HG02981 (cell line): ENCODE data around the gene TMPRSS7.

Experiments used
- ATAC-seq: cut with Tn5 transposase; IDR thresholded peaks from one replicate; pipeline ENCODE4 v1.9.1; 2021; ENCODE audit warnings: mild to moderate bottlenecking, moderate library complexity; ENCODE audit not compliant: unreplicated experiment

TMPRSS7 gene, protein sequence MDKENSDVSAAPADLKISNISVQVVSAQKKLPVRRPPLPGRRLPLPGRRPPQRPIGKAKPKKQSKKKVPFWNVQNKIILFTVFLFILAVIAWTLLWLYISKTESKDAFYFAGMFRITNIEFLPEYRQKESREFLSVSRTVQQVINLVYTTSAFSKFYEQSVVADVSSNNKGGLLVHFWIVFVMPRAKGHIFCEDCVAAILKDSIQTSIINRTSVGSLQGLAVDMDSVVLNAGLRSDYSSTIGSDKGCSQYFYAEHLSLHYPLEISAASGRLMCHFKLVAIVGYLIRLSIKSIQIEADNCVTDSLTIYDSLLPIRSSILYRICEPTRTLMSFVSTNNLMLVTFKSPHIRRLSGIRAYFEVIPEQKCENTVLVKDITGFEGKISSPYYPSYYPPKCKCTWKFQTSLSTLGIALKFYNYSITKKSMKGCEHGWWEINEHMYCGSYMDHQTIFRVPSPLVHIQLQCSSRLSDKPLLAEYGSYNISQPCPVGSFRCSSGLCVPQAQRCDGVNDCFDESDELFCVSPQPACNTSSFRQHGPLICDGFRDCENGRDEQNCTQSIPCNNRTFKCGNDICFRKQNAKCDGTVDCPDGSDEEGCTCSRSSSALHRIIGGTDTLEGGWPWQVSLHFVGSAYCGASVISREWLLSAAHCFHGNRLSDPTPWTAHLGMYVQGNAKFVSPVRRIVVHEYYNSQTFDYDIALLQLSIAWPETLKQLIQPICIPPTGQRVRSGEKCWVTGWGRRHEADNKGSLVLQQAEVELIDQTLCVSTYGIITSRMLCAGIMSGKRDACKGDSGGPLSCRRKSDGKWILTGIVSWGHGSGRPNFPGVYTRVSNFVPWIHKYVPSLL

DNA sequence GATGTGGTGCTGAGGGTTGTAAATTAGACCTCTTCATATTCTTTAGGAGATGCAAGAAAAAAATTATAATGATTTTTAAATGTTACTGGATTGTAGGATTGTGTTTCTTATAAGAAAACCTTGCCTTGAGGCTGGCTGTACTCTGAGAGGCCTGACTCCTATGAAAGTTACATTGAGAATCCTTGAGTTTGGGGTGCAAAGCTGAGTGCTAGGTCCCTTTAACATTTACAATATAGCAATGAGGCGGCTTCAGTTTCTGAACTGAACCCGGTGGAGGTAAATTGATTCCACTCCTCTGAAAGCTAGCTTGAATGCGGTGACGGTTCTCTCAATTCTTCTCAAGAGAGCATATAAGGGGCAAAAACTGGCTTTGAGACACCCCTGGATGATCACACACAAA is at the start of gene TMPRSS7:
TSS of gene TMPRSS7 (plus strand) at position 301 of the 400 bp plus-strand sequence. CDS start 110 bp downstream, outside the sequence.
- no peak for ATAC-seq

- no peak for ATAC-seq
These were observed 47.7 kb upstream of the TMPRSS7 start for GRCh38 chr3:111986800-111987199.

DNA sequence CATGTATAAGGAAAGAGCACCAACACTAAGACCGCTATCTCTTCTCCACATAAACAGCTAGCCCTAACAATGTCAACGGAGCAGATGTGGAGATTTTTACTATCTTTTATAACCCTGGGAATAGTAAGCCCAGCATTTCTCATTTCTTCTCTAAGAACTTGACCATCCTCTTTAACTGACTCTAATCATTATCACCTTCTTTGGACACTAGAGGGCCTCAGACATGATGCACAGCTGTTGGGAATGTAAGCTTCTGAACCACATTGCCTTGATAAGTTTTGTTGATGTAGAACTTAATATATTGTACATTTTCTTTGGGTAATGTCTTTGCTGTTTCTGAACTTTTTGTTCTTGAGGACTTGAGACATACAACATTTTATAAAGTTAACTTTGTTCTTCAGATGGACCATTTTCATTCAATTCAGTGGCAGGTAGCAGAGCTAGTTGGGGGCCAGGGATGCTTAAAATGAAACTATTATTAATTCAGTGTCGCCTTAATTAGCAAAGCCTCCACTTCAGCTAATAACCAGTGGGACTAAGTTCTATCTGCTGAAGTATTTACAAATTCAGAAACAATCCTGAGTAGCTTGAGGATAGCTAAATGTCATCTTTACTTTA is 45.4 kb upstream of the TMPRSS7 start:
- ATAC-seq = peak; percentile 94

- ATAC-seq = no peak
These were observed 41.5 kb upstream of the TMPRSS7 start for GRCh38 chr3:111993038-111993437.

DNA sequence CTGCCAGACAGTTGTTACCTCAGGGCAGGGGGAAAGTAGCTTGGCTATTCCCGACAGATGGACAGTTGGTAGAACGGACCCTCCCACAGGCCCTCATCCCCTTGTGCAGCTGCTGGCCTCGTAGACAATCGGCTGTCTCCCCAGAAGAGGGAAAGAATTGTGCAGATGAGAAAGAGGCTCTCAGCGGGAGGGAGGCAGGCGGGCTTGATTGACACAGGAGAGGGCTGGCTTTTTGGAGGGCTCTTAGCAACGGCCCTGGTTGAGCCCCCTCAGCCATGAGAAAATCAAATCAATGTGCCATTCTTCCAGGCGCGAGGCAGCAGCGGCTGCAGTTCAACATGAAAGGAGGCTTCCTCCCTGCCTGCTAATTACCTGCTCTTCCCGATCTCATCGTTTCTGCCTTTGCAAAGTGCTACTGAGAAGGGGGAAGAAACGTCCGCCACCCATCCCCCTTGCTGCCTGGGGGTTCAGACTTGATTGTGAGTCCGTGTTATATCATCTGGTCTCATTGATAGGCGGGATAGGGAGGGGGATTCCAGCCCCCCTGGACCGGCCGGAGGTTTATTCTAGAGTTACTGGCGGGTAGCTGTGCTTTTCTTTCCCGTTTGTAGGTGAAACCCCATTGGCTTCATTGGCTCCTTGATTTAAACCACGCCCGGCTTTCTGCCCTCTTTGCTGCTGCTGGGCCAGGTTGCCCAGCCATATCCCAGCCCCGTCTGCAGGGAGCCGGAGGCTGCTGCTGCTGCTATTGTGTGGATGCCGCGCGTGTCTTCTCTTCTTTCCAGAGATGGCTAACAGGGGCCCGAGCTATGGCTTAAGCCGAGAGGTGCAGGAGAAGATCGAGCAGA is 35.7 kb upstream of the TMPRSS7 start, which contains the start of gene TAGLN3:
TSS of gene TAGLN3 (plus strand) at position 287 of the 848 bp plus-strand sequence. CDS start at position 788, 501 bp downstream.
- ATAC-seq = peak; percentile 41

DNA sequence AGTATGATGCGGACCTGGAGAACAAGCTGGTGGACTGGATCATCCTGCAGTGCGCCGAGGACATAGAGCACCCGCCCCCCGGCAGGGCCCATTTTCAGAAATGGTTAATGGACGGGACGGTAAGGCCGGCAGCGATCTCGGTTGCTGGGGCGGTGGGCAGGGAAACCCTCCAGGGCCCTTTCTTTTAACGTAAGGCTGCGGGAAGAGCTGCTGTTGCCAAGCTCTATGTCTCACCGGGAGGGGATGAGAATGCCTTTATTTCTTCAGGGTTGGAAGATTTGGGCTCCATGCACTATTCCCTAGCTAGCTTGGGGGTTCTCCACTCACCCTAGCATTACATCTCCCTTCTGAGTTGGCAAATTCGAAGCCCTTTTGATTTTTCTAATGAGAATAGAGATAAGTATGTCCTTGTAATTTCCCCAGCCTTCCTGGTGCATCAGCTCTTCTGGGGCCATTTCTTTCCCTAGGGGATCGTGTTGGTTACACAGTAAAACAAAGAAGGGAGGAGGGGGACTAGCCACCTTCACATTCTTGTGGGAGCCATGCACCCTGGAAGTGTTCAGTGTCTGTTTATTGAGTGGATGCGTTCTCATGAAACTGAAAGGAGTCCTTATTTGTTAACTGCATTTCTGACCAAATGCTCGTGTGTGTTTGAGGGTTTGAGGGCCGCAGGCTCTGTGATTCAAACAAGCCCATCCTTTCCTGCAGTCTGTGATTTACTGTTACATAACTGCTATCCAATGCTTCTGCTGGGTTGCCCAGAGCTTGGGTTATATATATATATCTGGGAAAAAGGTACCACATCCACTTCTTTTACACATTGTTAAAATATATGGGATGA is 34.8 kb upstream of the TMPRSS7 start:
- ATAC-seq = no peak

DNA sequence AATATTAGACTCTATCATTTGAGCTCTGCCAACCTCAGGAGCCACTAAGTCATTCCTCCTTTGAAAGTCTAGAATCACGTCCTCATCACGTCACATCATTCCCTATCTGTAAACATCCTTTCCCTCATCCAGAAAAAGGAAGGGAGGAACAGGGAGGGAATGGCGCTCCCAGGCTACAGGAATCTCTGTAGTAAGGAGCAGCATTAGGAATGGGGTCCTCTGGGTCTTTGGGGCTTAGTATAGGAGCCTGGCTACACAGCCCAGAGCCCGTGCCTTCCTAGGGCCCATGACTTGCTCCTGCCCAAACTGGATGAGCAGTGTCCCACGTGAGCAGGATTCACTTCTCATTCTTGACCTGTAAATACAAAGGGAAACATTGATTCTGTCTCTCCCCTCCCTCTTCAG is 34.2 kb upstream of the TMPRSS7 start:
- no peak for ATAC-seq

GRCh38 chr3:112000966-112001365 is 33.6 kb upstream of the TMPRSS7 start:
- ATAC-seq = no peak

DNA sequence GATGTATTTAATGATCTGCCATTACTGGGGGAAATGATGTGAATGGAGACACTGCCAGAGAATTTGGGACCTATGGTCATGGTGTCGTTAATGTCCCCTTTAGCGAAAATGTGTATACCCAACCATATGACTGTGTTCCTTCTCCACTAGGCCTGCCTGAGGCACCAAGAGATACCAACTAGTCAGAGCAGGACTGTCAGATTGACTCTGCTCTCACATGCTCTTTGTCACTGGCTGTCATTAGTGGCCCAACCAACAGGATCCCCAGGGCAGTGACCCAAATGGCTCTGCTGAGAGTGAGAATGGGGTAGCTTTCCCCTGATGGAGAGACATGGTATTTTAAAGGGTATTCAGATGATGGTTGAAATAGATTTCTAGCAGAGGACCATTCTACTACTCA is 33.0 kb upstream of the TMPRSS7 start:
- no peak for ATAC-seq

DNA sequence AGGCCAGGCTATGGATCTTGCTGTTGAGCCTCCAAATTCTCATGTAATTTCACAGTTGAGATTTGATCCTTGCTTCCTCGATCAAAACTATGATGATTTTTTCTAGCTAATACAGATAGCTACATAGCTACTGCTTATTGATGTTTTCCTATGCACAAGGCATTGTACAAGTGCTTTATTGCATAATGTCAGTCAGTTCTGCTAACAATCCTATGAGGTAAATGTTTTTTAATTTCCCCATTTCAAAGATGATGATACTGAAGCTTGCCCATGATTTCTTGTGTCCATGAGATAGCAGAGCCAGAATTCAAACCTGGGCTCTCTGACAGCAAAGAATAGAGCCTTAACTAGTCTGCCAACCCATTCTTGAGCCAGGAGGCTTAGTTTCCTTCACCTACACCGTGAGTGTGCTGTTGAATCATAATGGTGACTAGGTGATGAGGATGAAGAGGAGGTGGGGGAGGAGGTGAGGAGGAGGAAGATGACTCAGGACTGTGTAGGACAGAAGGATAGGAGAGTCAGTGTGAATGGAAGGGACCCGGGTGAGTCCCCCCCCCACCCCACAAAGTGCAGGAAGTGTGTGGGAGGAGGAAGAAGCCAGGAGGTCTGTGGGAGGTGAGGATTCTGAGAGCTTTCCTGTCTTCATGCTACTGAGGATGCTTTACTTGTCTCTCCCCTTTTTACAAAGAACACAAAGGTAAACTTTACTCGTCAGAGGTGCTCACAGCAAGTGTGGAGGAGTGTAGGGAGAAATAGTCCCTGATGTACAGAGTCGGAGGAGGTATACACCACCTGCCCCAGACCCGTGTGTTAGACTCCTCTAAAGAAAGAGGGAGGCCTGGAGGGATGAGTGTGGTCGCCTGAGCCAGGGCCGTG is 32.2 kb upstream of the TMPRSS7 start:
- no peak for ATAC-seq

- no peak for ATAC-seq
These were observed 31.0 kb upstream of the TMPRSS7 start for GRCh38 chr3:112003321-112004080.

- no peak for ATAC-seq
These were observed 30.3 kb upstream of the TMPRSS7 start for GRCh38 chr3:112004187-112004586.

DNA sequence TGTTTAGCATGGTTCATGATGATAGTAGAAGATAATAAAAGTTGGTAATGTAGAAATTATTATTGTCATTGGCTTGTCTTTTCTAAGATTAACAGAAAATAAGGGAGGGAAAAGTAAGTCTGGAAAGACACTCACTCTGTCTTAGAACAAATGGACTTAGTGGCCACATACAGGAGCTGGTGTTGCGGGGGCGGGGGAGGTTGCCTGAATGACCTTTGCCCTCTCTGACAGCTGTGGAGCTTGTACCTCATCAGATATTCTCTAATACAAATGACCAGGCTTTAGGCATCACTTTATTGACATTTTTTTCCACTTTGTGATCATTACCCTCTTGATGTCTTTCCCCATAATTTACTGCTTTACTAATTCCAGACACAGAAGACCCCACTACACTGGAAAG is 29.9 kb upstream of the TMPRSS7 start:
- no peak for ATAC-seq

- ATAC-seq = no peak
These were observed 29.4 kb upstream of the TMPRSS7 start for GRCh38 chr3:112005091-112005672.

- ATAC-seq = no peak
These were observed 26.9 kb upstream of the TMPRSS7 start for GRCh38 chr3:112007633-112008032.

DNA sequence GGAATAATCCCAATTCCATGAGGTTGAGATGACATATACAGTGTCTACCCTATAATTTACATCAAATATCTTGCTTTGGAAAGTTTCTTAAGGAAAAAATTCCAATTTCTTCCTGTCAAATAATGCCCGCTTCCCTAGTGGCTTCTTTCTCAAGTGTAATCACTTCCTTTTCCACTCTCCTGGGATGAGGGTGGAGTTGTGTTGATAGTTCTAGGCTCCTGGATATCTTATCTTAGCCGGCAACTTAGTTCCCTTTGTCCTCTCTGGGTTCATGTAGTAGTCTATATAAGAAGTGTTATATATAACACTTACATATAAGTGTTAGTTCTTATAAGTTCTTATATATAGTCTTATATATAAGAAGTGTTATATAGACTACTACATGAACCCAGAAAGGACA is 24.9 kb upstream of the TMPRSS7 start:
- no peak for ATAC-seq

- no peak for ATAC-seq
These were observed 23.9 kb upstream of the TMPRSS7 start for GRCh38 chr3:112010636-112011035.
